Measurements from ENCODE around the gene IRF9.
A peak's percentile ranks its signal among the peaks of the same experiment; 100 is the strongest.

Gene IRF9

GRCh38 chr14:24176599-24176998 lies 15.5 kb downstream of the IRF9 start:
- H3K4me3 ChIP-seq (ENCODE audit: low read depth, low read length) = no peak overlapping the region

DNA sequence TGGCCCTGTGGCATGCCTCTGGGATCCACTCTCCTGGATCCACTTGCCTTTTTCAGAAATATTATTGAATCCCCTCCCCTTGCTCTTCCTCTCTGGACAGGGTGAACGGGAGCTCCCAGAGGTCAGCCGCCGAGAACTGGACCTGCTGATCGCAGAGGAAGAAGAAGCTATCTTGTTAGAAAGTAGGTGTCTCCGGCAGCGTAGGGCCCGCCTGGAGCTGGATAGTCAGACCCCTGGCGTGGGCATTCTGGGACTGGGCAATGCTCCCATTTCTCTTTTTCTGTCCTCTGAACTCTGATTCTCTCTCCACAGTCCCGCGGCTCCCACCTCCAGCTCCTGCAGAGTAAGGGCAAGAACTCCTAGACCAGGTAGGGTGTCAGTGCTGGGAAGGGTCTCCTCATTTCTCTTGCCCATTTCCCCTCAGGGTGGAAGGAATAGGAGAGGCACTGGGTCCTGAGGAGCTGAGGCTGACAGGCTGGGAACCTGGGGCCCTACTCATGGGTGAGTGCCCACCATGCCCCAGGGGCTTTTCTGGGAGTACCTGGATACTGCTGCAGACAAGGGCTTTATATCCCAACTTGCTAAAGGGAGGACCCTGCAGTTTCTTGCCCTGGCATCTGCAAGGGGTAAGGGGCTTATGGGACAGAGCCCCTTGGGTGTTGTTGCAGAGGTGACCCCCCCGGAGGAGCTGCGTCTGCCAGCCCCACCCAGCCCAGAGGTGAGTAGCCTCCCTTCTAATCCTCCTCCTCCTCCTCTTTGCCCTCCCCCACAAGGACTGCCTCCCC lies 16.2 kb downstream of the IRF9 start:
- no peak overlapping the region for H3K4me3 ChIP-seq (ENCODE audit: low read depth, low read length)

- no peak overlapping the region for H3K4me3 ChIP-seq (ENCODE audit: low read depth, low read length)
Observed at GRCh38 chr14:24177891-24178290, 16.8 kb downstream of the IRF9 start.

DNA sequence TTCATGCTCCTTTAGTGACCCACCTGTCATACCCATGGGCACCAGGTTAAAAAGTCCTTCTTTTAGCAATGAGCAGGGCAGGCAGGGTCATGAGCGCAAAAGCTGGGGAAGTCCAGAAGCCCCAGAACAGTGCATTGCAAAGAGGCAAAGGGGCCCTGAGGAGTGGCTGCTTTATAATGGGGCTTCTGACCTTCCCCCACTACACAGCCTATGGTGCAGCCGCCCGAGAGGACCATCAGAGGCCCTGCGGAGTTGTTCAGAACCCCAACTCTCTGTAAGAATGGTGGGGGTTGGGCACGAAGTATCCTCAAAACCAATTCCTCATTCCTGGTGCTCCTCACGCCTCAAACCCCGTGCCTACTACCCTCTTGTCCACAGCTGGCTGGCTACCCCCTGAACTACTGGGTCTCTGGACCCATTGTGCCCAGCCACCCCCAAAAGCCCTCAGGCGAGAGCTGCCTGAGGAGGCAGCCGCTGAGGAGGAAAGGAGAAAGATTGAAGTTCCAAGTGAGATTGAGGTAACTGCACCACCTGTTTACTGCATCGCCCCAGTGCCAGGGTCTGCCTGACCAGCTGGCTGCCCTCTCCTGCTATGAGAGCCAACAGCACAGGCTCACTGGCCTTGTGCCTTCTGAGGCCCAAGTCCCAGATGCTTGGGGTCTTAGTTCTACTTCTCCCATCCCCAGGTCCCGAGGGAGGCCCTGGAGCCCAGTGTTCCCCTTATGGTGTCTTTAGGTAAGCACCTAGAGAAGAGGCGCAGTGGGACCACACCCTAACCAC lies 17.5 kb downstream of the IRF9 start:
- no peak overlapping the region for H3K4me3 ChIP-seq (ENCODE audit: low read depth, low read length)

DNA sequence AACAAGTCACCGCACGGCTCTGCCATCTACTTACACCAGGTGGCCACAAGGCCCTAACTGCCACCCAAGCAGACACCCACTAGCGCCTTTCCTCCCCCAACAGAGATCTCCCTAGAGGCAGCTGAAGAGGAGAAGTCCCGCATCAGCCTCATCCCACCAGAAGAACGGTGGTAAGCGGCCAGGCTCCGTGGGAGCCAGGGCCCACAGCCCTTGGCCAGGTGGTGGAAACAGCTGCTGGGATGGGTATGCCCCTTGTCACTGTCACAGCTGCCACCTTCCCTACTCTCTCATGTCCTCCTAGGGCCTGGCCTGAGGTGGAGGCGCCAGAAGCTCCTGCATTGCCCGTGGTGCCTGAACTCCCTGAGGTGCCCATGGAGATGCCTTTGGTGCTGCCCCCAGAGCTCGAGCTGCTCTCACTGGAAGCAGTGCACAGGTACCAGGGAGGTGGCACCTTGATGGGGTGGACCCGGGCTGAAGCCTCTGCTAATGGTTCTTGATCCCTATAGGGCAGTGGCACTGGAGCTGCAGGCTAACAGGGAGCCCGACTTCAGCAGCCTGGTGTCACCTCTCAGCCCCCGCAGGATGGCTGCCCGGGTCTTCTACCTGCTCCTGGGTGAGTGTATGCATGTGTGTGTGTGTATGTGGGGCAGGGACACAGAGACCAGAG lies 18.4 kb downstream of the IRF9 start:
- H3K4me3 ChIP-seq (ENCODE audit: low read depth, low read length) = no peak overlapping the region

- no peak overlapping the region for H3K4me3 ChIP-seq (ENCODE audit: low read depth, low read length)
Observed at GRCh38 chr14:24179961-24180796, 19.1 kb downstream of the IRF9 start.

GRCh38 chr14:24181371-24182077 lies 20.5 kb downstream of the IRF9 start:
- no peak overlapping the region for H3K4me3 ChIP-seq (ENCODE audit: low read depth, low read length)

DNA sequence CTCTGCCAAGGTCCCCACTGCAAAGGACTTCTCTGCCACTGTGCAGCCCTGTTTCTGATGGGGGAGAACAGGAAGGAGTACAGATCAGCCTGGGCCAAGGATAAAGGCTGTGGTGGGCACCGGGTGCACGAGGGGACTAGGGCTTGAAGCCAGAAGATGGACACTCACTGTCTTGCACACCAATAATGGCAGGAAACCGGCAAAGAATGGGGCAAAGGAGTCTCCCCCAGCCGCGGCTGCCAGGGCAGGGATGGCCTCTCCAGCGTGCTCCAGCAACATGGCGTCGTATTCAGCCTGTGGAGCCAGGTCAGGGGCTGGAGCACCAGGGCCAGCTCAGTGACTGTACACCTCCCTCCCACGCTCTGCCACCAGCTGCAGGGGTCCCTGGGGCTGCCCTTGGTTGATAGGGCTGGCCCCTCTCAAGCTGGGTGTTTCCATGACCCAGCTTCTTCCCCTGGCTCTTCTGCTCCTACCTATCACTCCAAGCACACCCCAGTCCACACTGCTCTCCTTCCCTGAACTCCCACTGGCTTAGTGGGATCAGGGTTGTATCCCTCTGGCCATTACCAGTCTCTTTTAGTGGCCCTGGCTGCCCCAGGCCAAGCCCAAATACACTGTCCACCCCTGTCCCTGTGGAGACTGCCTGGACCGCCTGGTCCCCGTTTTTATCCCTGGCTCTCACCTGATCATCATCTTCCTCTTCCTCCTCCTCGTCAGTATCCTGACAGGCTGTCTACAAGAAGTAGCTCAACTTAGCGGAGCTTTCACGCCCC lies 21.2 kb downstream of the IRF9 start:
- H3K4me3 ChIP-seq (ENCODE audit: low read depth, low read length) = no peak overlapping the region

DNA sequence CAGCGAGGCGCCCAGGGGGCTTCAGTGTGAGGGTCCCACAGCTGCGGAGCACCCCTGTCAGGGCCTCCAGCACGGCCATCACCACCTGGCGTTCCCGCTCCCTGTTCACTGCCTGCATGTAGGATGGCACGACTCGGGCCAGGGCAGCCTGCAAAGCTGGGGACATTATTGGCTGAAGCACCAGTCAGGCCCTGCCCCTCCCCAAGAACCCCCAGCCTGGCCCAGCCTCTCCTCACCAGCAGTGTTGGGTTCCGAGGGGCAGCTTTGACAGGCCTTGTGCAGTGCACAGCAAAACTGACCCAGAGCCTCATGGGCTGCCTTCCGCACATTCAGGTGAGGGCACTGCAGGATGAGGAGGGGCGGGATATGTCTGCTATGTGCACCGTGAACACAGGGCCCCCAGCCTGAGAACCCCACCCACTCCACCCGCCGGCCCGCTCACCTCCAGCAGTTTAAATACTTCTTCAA lies 22.0 kb downstream of the IRF9 start:
- H3K4me3 ChIP-seq (ENCODE audit: low read depth, low read length) = no peak overlapping the region

- H3K4me3 ChIP-seq (ENCODE audit: low read depth, low read length) = no peak overlapping the region
Observed at GRCh38 chr14:24184104-24184970, 23.3 kb downstream of the IRF9 start.

- H3K4me3 ChIP-seq (ENCODE audit: low read depth, low read length) = no peak overlapping the region
Observed at GRCh38 chr14:24185026-24185425, 24.0 kb downstream of the IRF9 start.

DNA sequence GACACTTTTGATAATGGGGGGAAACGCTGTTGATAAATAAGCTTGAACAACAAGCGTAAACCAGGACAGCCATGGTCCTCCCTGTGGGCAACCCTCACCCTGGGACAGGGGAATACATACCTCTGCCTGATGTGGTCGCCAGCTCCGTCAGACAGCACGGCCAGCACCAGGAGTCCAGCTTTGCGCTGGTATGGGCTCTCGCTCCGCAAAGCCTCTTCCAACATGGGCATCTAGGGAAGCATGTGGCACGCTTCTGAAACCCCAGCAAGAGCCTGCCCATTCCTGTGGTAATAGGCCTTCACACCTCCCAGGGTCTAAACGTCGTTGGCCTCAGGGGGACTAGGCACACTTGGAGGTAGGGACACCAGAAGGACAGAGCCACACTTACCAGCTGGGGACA lies 24.7 kb downstream of the IRF9 start:
- H3K4me3 ChIP-seq (ENCODE audit: low read depth, low read length) = no peak overlapping the region

DNA sequence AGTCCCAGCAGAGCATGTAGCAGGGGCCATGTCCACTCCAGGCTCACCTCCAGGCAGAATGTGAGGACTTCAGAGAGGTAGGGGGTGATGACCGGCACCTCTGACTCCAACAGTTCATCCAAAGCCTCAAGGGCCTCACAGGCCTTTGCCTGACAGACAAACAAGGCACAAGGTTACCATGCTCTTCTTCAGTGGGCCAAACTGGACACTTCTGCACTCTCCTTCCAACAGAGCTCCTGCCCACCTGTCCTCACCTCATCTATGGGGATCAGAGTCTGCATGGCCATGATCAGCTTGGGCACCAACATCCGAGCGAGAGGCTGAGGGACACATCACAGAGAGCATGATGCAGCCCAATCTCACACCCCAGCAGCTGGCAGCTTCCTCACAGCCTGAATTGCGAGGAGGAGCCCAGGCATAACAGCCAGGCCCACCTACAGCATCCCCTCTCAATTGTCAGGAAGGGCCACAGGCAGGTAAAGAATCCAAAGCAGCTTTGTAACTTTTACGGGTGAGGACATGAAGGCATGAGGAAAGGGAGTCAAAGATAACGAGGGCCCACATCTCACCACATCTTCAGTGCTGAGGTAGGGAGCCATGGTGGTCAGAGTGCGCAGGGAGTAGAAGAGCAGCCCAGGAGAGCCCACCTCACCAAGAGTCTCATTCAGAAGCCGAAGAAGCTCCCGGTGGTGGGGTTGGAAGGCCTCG lies 25.9 kb downstream of the IRF9 start:
- H3K4me3 ChIP-seq (ENCODE audit: low read depth, low read length) = no peak overlapping the region

DNA sequence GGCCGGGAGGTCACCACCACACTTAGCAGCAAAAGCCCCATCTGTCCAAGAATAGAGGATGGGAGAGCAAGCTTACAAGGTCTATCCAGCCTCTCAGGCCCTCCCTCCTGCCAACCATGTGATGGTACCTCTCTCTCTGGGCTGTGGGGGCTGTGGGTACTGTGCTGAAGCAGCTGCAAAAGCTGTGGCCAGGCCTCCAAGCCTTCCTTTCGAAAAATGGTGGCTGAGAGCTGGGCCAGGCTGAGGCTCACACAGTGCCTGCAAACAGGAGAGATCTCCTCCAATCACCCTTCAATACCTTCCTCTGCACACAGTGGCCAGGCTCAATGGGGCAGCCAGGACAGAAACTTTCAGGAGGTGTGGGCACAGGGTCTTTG lies 26.5 kb downstream of the IRF9 start:
- no peak overlapping the region for H3K4me3 ChIP-seq (ENCODE audit: low read depth, low read length)

DNA sequence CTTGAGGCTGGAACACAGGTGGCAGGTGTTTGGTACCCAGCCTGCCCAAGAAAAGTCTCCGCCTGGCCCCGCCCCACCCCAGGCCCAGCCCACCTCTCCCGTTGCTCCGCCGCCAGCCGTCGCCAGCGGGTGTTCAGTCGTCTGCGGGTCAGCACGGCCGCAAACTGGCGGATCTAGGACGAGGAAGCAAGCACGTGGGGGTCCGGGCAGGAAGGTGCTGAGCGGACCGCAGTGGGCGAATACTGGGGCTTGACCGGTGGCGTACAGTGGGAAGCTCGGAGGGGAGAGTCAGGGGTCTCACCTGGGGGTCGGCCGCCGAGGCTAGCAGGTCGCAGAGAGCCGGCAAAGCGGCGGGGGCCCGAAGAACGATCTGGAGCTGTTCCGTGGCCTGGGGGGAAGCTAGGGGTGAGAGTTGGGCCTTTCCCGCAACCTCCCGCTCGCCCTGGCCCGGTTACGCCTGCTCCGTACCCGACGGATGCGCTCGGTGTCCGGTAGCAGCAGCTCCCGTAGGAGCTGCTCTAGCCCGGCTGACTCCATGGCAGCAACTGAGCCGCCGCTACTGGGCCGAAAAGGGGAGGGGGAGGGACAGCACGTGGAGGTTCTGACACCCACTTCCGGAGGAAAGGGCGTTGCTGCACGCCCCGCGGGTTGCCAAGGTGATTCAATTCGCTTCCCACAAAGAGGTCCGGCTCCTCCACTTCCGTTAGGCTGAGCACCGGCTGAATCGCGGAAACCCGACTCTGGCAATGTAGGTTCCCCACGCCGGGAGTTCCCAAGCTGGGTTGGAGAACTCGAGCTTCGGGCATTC lies 27.4 kb downstream of the IRF9 start, which contains the start of gene IPO4:
TSS of gene IPO4 (minus strand) at position 566 of the 808 bp plus-strand sequence. CDS start at position 537, 29 bp downstream.
- H3K4me3 ChIP-seq (ENCODE audit: low read depth, low read length) = peak within 1 kb of the TSS; percentile 69

DNA sequence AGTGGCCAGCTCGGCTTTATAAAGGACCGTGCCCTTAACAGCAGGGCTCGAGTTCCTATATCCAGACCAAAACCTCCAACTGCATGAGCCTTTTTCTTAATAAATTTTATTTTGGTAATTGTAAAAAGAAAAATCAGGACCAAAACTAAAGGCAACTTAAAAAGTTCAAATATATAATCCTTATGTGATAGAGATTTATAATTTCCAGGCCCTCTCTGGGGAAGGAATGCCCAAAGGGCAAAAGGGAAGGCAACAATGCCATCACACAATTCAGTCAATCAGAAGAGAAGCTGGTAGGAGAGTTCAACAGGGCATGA lies 28.0 kb downstream of the IRF9 start:
- peak overlapping the region; percentile 21 for H3K4me3 ChIP-seq (ENCODE audit: low read depth, low read length)

DNA sequence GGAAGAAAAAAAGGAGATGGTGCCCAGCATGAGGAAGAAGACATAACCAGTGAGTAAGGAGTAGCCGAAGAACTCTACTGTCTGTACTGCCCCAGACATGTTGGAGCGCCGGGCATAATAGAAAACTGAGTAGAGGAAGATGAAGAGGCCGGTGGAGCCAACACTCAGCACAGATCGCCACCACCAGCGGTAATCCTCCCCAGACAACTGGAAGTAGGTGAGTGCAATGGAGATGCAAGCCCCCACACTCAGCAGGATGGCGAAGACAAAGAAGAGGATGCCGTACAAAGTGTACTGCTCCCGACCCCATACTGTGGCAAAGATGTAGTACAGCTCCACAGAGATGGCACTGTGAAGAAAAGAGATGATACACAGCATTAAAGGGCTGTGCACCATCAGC lies 28.4 kb downstream of the IRF9 start:
- H3K4me3 ChIP-seq (ENCODE audit: low read depth, low read length) = no peak overlapping the region
